Mesendoderm (in vitro differentiated cells): Measurements from ENCODE around the gene PNPLA3.

Experiments
- DNase-seq: peaks from one replicate; pipeline ENCODE4 v3.0.0; 2013
- H2AK5ac ChIP-seq: 2 replicates; pipeline ENCODE4 v1.6.1; 2013; ENCODE audit warnings: low read length, inconsistent platforms
- H2BK120ac ChIP-seq: 2 replicates; pipeline ENCODE4 v1.6.1; 2013; ENCODE audit warnings: low read depth, mild to moderate bottlenecking, low read length, moderate library complexity, mixed read lengths
- H2BK15ac ChIP-seq: replicated peaks from 2 replicates; pipeline ENCODE4 v1.6.1; 2013; ENCODE audit warnings: low read depth, mild to moderate bottlenecking, moderate library complexity
- H2BK5ac ChIP-seq: 2 replicates; pipeline ENCODE4 v1.6.1; 2013; ENCODE audit warnings: low read length, inconsistent platforms
- H3K18ac ChIP-seq: 2 replicates; pipeline ENCODE4 v1.6.1; 2013; ENCODE audit warnings: mild to moderate bottlenecking, low read length, mixed read lengths
- H3K23ac ChIP-seq: one replicate; pipeline ENCODE4 v1.6.1; 2013; ENCODE audit warnings: low read length
- H3K27ac ChIP-seq: 2 replicates; pipeline ENCODE4 v1.5.1; 2013; ENCODE audit warnings: low read depth, mild to moderate bottlenecking, inconsistent platforms, low read length, moderate library complexity
- H3K27me3 ChIP-seq: 2 replicates; pipeline ENCODE4 v1.6.1; 2013; ENCODE audit warnings: low read length, control low read depth, mild to moderate bottlenecking, inconsistent platforms; ENCODE audit not compliant: insufficient read depth, poor library complexity
- H3K36me3 ChIP-seq: 2 replicates; pipeline ENCODE4 v1.6.1; 2013; ENCODE audit warnings: low read length, inconsistent platforms; ENCODE audit not compliant: control insufficient read depth, insufficient read depth
- H3K4ac ChIP-seq: one replicate; pipeline ENCODE4 v1.6.1; 2013; ENCODE audit warnings: low read depth, mild to moderate bottlenecking, low read length, moderate library complexity
- H3K4me1 ChIP-seq: 2 replicates; pipeline ENCODE4 v1.6.1; 2013; ENCODE audit warnings: low read depth, low read length, inconsistent platforms; ENCODE audit not compliant: control insufficient read depth
- H3K4me2 ChIP-seq: 2 replicates; pipeline ENCODE4 v1.6.1; 2013; ENCODE audit warnings: low read length
- H3K4me3 ChIP-seq: 2 replicates; pipeline ENCODE4 v1.5.1; 2013; ENCODE audit warnings: mild to moderate bottlenecking, low read length
- H3K56ac ChIP-seq: one replicate; pipeline ENCODE4 v1.6.1; 2013; ENCODE audit warnings: low read length
- H3K79me1 ChIP-seq: 2 replicates; pipeline ENCODE4 v1.6.1; 2013; ENCODE audit warnings: low read length, inconsistent platforms
- H3K79me2 ChIP-seq: 2 replicates; pipeline ENCODE4 v1.6.1; 2013; ENCODE audit warnings: mild to moderate bottlenecking, low read length; ENCODE audit not compliant: control insufficient read depth, insufficient read depth
- H3K9ac ChIP-seq: 2 replicates; pipeline ENCODE4 v1.6.1; 2013; ENCODE audit warnings: low read length, inconsistent platforms
- H4K5ac ChIP-seq: one replicate; pipeline ENCODE4 v1.6.1; 2013; ENCODE audit warnings: low read length
- H4K8ac ChIP-seq: one replicate; pipeline ENCODE4 v1.6.1; 2013; ENCODE audit warnings: low read depth, mild to moderate bottlenecking, control low read depth, low read length, moderate library complexity
- WGBS: extraction: QIAGEN DNeasy Blood & Tissue Kit; methylation state at CpG from one replicate; pipeline ENCODE4 v1.1.7; 2013; ENCODE audit warnings: low lambda C conversion rate, missing lambda C conversion rate; ENCODE audit not compliant: insufficient coverage; ENCODE audit errors: extremely low coverage; 5-methylcytosine and 5-hydroxymethylcytosine counted together

The PNPLA3 gene

GRCh38 chr22:43964314-43964857, 40.8 kb downstream of the PNPLA3 start:
- Histone ChIP-seq H3K79me1 (peaks cover 2% of the 10 kb centered on the region), H4K5ac (no peak overlapping the region), H2BK120ac (no peak overlapping the region), H3K4me2 (no peak overlapping the region), H3K79me2 (no peaks in the 10 kb centered on the region), H3K23ac (no peak overlapping the region), H3K27ac (no peak overlapping the region), H3K18ac (no peak overlapping the region), H3K36me3 (peaks cover 6% of the 10 kb centered on the region), H2BK15ac (no peak overlapping the region), H3K27me3 (no peaks in the 10 kb centered on the region), H3K4me1 (no peaks in the 10 kb centered on the region), H3K4ac (no peak overlapping the region), H3K56ac (no peak overlapping the region), H3K9ac (no peak overlapping the region), H2AK5ac (no peak overlapping the region), H2BK5ac (no peak overlapping the region), H3K4me3 (no peak overlapping the region), H4K8ac (no peak overlapping the region)
- DNase-seq, result no peak
- WGBS, result no CpG with 5 or more reads among the region's 10 CpGs

GRCh38 chr22:43967069-43967468, 43.5 kb downstream of the PNPLA3 start:
- no peak overlapping the region for H3K4ac ChIP-seq
- no peak overlapping the region for H3K4me2 ChIP-seq
- no peaks in the 10 kb centered on the region for H3K79me2 ChIP-seq
- no peak overlapping the region for H3K4me3 ChIP-seq
- no peak overlapping the region for H3K56ac ChIP-seq
- H3K27me3 ChIP-seq, result no peaks in the 10 kb centered on the region
- H3K18ac ChIP-seq, result no peak overlapping the region
- H2BK15ac ChIP-seq, result no peak overlapping the region
- H4K5ac ChIP-seq, result no peak overlapping the region
- no peak overlapping the region for H2BK120ac ChIP-seq
- H3K9ac ChIP-seq, result no peak overlapping the region
- H3K23ac ChIP-seq, result no peak overlapping the region
- no peak overlapping the region for H2AK5ac ChIP-seq
- H3K79me1 ChIP-seq, result peaks cover under 1% of the 10 kb centered on the region
- peaks cover 7% of the 10 kb centered on the region for H3K36me3 ChIP-seq
- H2BK5ac ChIP-seq, result no peak overlapping the region
- H3K4me1 ChIP-seq, result no peaks in the 10 kb centered on the region
- DNase-seq, result no peak
- no peak overlapping the region for H4K8ac ChIP-seq
- no peak overlapping the region for H3K27ac ChIP-seq
- WGBS, result no CpG with 5 or more reads among the region's 7 CpGs

- H3K23ac ChIP-seq, result no peak overlapping the region
- H3K79me1 ChIP-seq, result no peaks in the 10 kb centered on the region
- no peak overlapping the region for H3K27ac ChIP-seq
- H3K27me3 ChIP-seq, result no peaks in the 10 kb centered on the region
- H3K9ac ChIP-seq, result no peak overlapping the region
- no peak overlapping the region for H3K4me3 ChIP-seq
- no peak overlapping the region for H2BK120ac ChIP-seq
- no CpG with 5 or more reads among the region's 7 CpGs for WGBS
- no peak overlapping the region for H2BK15ac ChIP-seq
- H3K4ac ChIP-seq, result no peak overlapping the region
- DNase-seq, result no peak
- H2BK5ac ChIP-seq, result no peak overlapping the region
- H2AK5ac ChIP-seq, result no peak overlapping the region
- H4K5ac ChIP-seq, result no peak overlapping the region
- H3K4me1 ChIP-seq, result no peaks in the 10 kb centered on the region
- peaks cover 9% of the 10 kb centered on the region for H3K36me3 ChIP-seq
- H4K8ac ChIP-seq, result no peak overlapping the region
- H3K79me2 ChIP-seq, result no peaks in the 10 kb centered on the region
- no peak overlapping the region for H3K18ac ChIP-seq
- no peak overlapping the region for H3K56ac ChIP-seq
- H3K4me2 ChIP-seq, result no peak overlapping the region
Observed at GRCh38 chr22:43968614-43969013, 45.0 kb downstream of the PNPLA3 start.

- Histone ChIP-seq H2BK15ac (no peak overlapping the region), H3K9ac (no peak overlapping the region), H3K56ac (no peak overlapping the region), H4K8ac (no peak overlapping the region), H3K4me2 (no peak overlapping the region), H3K79me2 (no peaks in the 10 kb centered on the region), H3K27ac (no peak overlapping the region), H3K23ac (no peak overlapping the region), H3K27me3 (no peaks in the 10 kb centered on the region), H3K4me1 (no peaks in the 10 kb centered on the region), H3K4ac (no peak overlapping the region), H2BK120ac (no peak overlapping the region), H3K79me1 (no peaks in the 10 kb centered on the region), H3K18ac (no peak overlapping the region), H4K5ac (no peak overlapping the region), H3K4me3 (no peak overlapping the region), H2BK5ac (no peak overlapping the region), H3K36me3 (peaks cover 9% of the 10 kb centered on the region), H2AK5ac (no peak overlapping the region)
- DNase-seq, result no peak
- WGBS, result no CpG with 5 or more reads among the region's 19 CpGs
Observed at GRCh38 chr22:43969021-43969878, 45.6 kb downstream of the PNPLA3 start.

GRCh38 chr22:43969989-43970755, 46.6 kb downstream of the PNPLA3 start:
- Histone ChIP-seq H3K27me3 (no peaks in the 10 kb centered on the region), H3K27ac (no peak overlapping the region), H3K36me3 (peaks cover 9% of the 10 kb centered on the region), H2BK15ac (no peak overlapping the region), H2BK5ac (no peak overlapping the region), H3K23ac (no peak overlapping the region), H3K18ac (no peak overlapping the region), H3K4me2 (no peak overlapping the region), H3K4me3 (no peak overlapping the region), H4K5ac (no peak overlapping the region), H3K79me2 (no peaks in the 10 kb centered on the region), H2BK120ac (no peak overlapping the region), H3K9ac (no peak overlapping the region), H2AK5ac (no peak overlapping the region), H3K79me1 (no peaks in the 10 kb centered on the region), H4K8ac (no peak overlapping the region), H3K4me1 (no peaks in the 10 kb centered on the region), H3K56ac (no peak overlapping the region), H3K4ac (no peak overlapping the region)
- WGBS, result no CpG with 5 or more reads among the region's 8 CpGs
- DNase-seq, result no peak
